HepG2 (cell line): Measurements from ENCODE around the gene MRPL58. TPM values are rescaled to one million over a fixed set of nuclear protein-coding genes. Genes with fewer than 3 reads are reported as not detected.

Experiments used
- ATAC-seq: fragments of 200-7000 bp; cut with Tn5 transposase; 3 replicates; pipeline ENCODE4 v1.9.1; 2020; ENCODE audit warnings: mild to moderate bottlenecking, moderate library complexity
- BruUV-seq: library from RNA; stranded (reverse); fragments of 400-500 nt; replicated peaks from 2 replicates; lab custom pipeline; 2021; lab: Mats Ljungman, UMichigan
- CTCF ChIA-PET: fragments of 300-600 bp; formaldehyde crosslinking; extraction: SDS; loops from one replicate; lab custom pipeline; 2021; ENCODE audit warnings: low total read pairs, inconsistent platforms, low intra/inter-chr PET ratio; lab: Yijun Ruan, JAX
- POLR2A ChIA-PET: fragments of 350-600 bp; sonication (Branson Sonifier 250); formaldehyde crosslinking; loops from one replicate; lab custom pipeline; 2020; ENCODE audit warnings: antibody characterized with exemption, inconsistent platforms; lab: Yijun Ruan, JAX
- DNase-seq: peaks from one replicate; pipeline ENCODE4 v3.0.0-alpha.2; 2015; ENCODE audit warnings: low spot score
- FAIRE-seq: peaks from 3 replicates; lab custom pipeline; 2011; peaks lifted over from hg19 to GRCh38; lab: Jason Lieb, UNC
- H2AFZ ChIP-seq: one replicate; pipeline ENCODE4 v1.6.1; 2011; ENCODE audit warnings: low read length, inconsistent platforms
- H3K27ac ChIP-seq: fragments of 300-600 bp; 3 replicates; pipeline ENCODE4 v1.8.0; 2011; ENCODE audit warnings: mixed run types, mild to moderate bottlenecking, mixed read lengths, low read length, inconsistent platforms; ENCODE audit not compliant: insufficient read depth; ENCODE audit errors: extremely low read length
- H3K27me3 ChIP-seq, 2 experiments: fragments of 200-600 bp in 1 of 2; 2 replicates in 1 of 2; 3 replicates in 1 of 2; pipeline versions ENCODE4 v1.6.0 to v1.8.0; 2011; ENCODE audit warnings: low read length in 2 of 2, mild to moderate bottlenecking in 2 of 2, moderate library complexity in 2 of 2, inconsistent platforms in 1 of 2; ENCODE audit not compliant: insufficient read depth in 2 of 2, control insufficient read depth in 1 of 2
- H3K36me3 ChIP-seq, 2 experiments: fragments of 200-600 bp in 1 of 2; replicated peaks in 1 of 2; 2 replicates in 1 of 2; 3 replicates in 1 of 2; pipeline versions ENCODE4 v1.5.1 to v1.8.0; 2011; ENCODE audit warnings: low read length in 2 of 2, inconsistent platforms in 1 of 2; ENCODE audit not compliant: insufficient read depth in 2 of 2, control insufficient read depth in 1 of 2
- H3K4me1 ChIP-seq: 2 replicates; pipeline ENCODE4 v1.5.1; 2012; ENCODE audit warnings: low read length, inconsistent platforms; ENCODE audit not compliant: insufficient read depth
- H3K4me2 ChIP-seq: 2 replicates; pipeline ENCODE4 v1.6.0; 2011; ENCODE audit warnings: low read depth, low read length, inconsistent platforms
- H3K4me3 ChIP-seq, 3 experiments: fragments of 200-600 bp in 1 of 3; sonication (generic), shearing (Covaris generic) in 1 of 3; replicated peaks in 1 of 3; 2 replicates each; pipeline ENCODE4 v1.5.1; 2011 to 2016; ENCODE audit warnings: low read length in 3 of 3, inconsistent platforms in 2 of 3, low read depth in 2 of 3, mild to moderate bottlenecking in 2 of 3, control low read depth in 1 of 3, mixed read lengths in 1 of 3; ENCODE audit not compliant: insufficient read depth in 1 of 3
- H3K79me2 ChIP-seq: one replicate; pipeline ENCODE4 v1.6.1; 2011; ENCODE audit warnings: low read length, inconsistent platforms; ENCODE audit not compliant: insufficient read depth
- H3K9ac ChIP-seq: 2 replicates; pipeline ENCODE4 v1.6.0; 2011; ENCODE audit warnings: mild to moderate bottlenecking, low read depth, low read length, inconsistent platforms; ENCODE audit not compliant: insufficient read depth
- H3K9me3 ChIP-seq: 2 replicates; pipeline ENCODE4 v1.5.1; 2012; ENCODE audit warnings: mild to moderate bottlenecking, low read length
- H4K20me1 ChIP-seq: 2 replicates; pipeline ENCODE4 v1.6.0; 2011; ENCODE audit warnings: inconsistent platforms, mild to moderate bottlenecking, low read length, moderate library complexity; ENCODE audit not compliant: insufficient read depth
- GPBP1L1 ChIP-seq: sonication (generic); formaldehyde crosslinking; IDR thresholded peaks from 2 replicates; pipeline ENCODE4 v1.5.0; 2020; ENCODE audit warnings: mild to moderate bottlenecking, missing genetic modification reagents
- HNF4A ChIP-seq: sonication (generic); formaldehyde crosslinking; IDR thresholded peaks from 2 replicates; pipeline ENCODE4 v1.4.0; 2020; ENCODE audit warnings: missing genetic modification reagents
- HNRNPL ChIP-seq: fragments of 200-400 bp; formaldehyde crosslinking; IDR thresholded peaks from 2 replicates; pipeline ENCODE4 v1.6.1; 2017; ENCODE audit warnings: mild to moderate bottlenecking, low read depth, low read length
- MEF2D ChIP-seq: sonication (generic); formaldehyde crosslinking; IDR thresholded peaks from 2 replicates; pipeline ENCODE4 v1.5.1; 2020; ENCODE audit warnings: mild to moderate bottlenecking, missing genetic modification reagents
- MTA1 ChIP-seq: sonication (generic); formaldehyde crosslinking; IDR thresholded peaks from 2 replicates; pipeline ENCODE4 v1.4.0; 2020; ENCODE audit warnings: missing genetic modification reagents, mild to moderate bottlenecking, borderline replicate concordance
- MZF1 ChIP-seq: sonication (generic); formaldehyde crosslinking; IDR thresholded peaks from 2 replicates; pipeline ENCODE4 v1.8.1; 2023; ENCODE audit warnings: mild to moderate bottlenecking, missing genetic modification reagents, borderline replicate concordance
- NFE2L1 ChIP-seq: sonication (generic); formaldehyde crosslinking; IDR thresholded peaks from 2 replicates; pipeline ENCODE4 v1.4.0; 2020; ENCODE audit warnings: missing genetic modification reagents, mild to moderate bottlenecking, borderline replicate concordance
- ONECUT2 ChIP-seq: sonication (generic); formaldehyde crosslinking; IDR thresholded peaks from 2 replicates; pipeline ENCODE4 v1.4.0; 2020; ENCODE audit warnings: missing genetic modification reagents
- RAD21 ChIP-seq: fragments of 450-650 bp; formaldehyde crosslinking; IDR thresholded peaks from 2 replicates; pipeline ENCODE4 v1.5.0; 2020; ENCODE audit warnings: mild to moderate bottlenecking
- SIX1 ChIP-seq: sonication (generic); formaldehyde crosslinking; IDR thresholded peaks from 2 replicates; pipeline ENCODE4 v1.4.0; 2020; ENCODE audit warnings: missing genetic modification reagents, borderline replicate concordance
- SMC3 ChIP-seq: IDR thresholded peaks from 2 replicates; pipeline ENCODE4 v1.6.1; 2011; ENCODE audit warnings: low read length, improper control_type of control experiment
- SNAPC5 ChIP-seq: sonication (generic); formaldehyde crosslinking; IDR thresholded peaks from 2 replicates; pipeline ENCODE4 v1.8.1; 2023; ENCODE audit warnings: mild to moderate bottlenecking, missing genetic modification reagents, borderline replicate concordance
- SP4 ChIP-seq: sonication (generic); formaldehyde crosslinking; IDR thresholded peaks from 2 replicates; pipeline ENCODE4 v1.8.1; 2023; ENCODE audit warnings: mild to moderate bottlenecking, missing genetic modification reagents
- TAF15 ChIP-seq: fragments of 200-400 bp; formaldehyde crosslinking; IDR thresholded peaks from one replicate; pipeline ENCODE4 v1.6.1; 2018; ENCODE audit warnings: mild to moderate bottlenecking, low read depth, low read length; ENCODE audit not compliant: poor library complexity, severe bottlenecking
- THAP11 ChIP-seq: IDR thresholded peaks from 2 replicates; pipeline ENCODE4 v1.6.1; 2016; ENCODE audit warnings: missing biosample characterization, missing genetic modification reagents
- YEATS4 ChIP-seq: sonication (generic); formaldehyde crosslinking; IDR thresholded peaks from 2 replicates; pipeline ENCODE4 v1.4.0; 2020; ENCODE audit warnings: missing genetic modification reagents, borderline replicate concordance
- ZNF205 ChIP-seq: IDR thresholded peaks from 2 replicates; pipeline ENCODE4 v1.6.1; 2018; ENCODE audit warnings: missing biosample characterization, missing genetic modification reagents
- ZNF225 ChIP-seq: sonication (generic); formaldehyde crosslinking; IDR thresholded peaks from 2 replicates; pipeline ENCODE4 v1.4.0; 2020; ENCODE audit warnings: mild to moderate bottlenecking, missing genetic modification reagents
- WGBS: methylation state at CpG from one replicate; pipeline ENCODE4 v1.1.6; 2017; ENCODE audit warnings: low lambda C conversion rate; 5-methylcytosine and 5-hydroxymethylcytosine counted together
- in situ Hi-C: cut with HindIII; loops from 2 replicates; pipeline ENCODE4 v1.10.0; 2017; ENCODE audit warnings: low pct_unique_long_range_greater_than_20kb; ENCODE audit not compliant: extremely low pct_ligation_motif_present
- intact Hi-C: fragments of 100-400 bp; cut with micrococcal nuclease; formaldehyde crosslinking; loops from one replicate; pipeline ENCODE4 v1.10.0; 2022; ENCODE audit not compliant: unreplicated experiment
- polyA plus RNA-seq, 8 experiments: library from polyadenylated mRNA; depleted of rRNA in 3 of 8; stranded (reverse) in 7 of 8; unstranded in 1 of 8; fragments of >200 nt; fragmentation: Illumina TruSeq in 4 of 8; extraction: Trizol in 4 of 8; gene quantifications; 2 replicates each; pipeline versions ENCODE4 v1.2.1 to v1.2.3, GENCODE V29; 2011 to 2016; ENCODE audit warnings: low read depth in 4 of 8, missing spikeins in 1 of 8, mixed read lengths in 1 of 8; ENCODE audit not compliant: insufficient read depth in 1 of 8
- total RNA-seq, 5 experiments: library from RNA; depleted of rRNA; stranded (reverse); fragments of >200 nt; fragmentation: Illumina TruSeq; extraction: Trizol; gene quantifications; 2 replicates each; pipeline ENCODE4 v1.2.3, GENCODE V29; 2016; ENCODE audit warnings: low read depth in 1 of 5
- TF ChIP-seq, protein P1 (sequence below): IDR thresholded peaks from 2 replicates; pipeline ENCODE4 v1.6.1; 2016; ENCODE audit warnings: low read depth
- TF ChIP-seq, protein P2 (sequence below): sonication (generic); formaldehyde crosslinking; IDR thresholded peaks from 2 replicates; pipeline ENCODE4 v1.5.1; 2020; ENCODE audit warnings: mild to moderate bottlenecking, missing genetic modification reagents, moderate library complexity

The MRPL58 gene
- total and polyA plus RNA-seq, 2 of the 13 experiments (the other 11 are each of a cell fraction or from before 2014, with no cell fraction given): 44.9 to 68.9 TPM

DNA sequence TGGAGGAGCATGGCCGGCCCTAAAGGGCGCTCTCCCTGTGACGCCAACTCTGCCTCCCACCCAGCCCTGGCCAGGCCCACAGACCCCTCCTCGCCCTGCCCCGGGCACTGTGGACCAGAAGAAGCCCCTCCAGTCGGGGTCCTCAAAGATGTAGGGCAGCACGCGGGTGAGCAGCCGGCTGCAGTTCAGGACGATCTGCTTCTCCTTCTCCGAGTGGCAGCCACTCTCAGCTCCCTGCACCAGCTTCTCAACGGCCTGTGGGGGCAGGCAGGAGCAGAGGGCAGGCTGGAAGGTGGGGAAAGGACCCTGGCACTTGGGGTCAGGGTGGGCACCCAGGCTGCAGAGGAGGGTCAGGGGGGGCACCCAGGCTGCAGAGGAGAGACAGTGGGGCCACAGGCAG, 48.8 kb upstream of the MRPL58 start:
- in situ Hi-C loops: loop anchor here (5.0 to 10.0 kb wide), 2 partner anchors 44 to 451 kb away; no protein-coding TSS in a partner anchor
- POLR2A ChIA-PET: interaction anchor here (1.0 to 5.2 kb wide), 3 partner anchors 48 to 61 kb away, joined by 3 to 94 read pairs (median 3); partner anchors contain the start of gene MRPL58
- TF ChIP-seq ZNF205 (CRISPR knock-in tag) (no peak), THAP11 (CRISPR knock-in tag) (no peak), NFE2L1 (CRISPR knock-in tag) (no peak), ZNF225 (CRISPR knock-in tag) (no peak), SMC3 (no peak), MTA1 (CRISPR knock-in tag) (no peak), ONECUT2 (CRISPR knock-in tag) (no peak), RAD21 (CRISPR knock-in tag) (peak; percentile 20; the same call in 1 of the 2 replicates), GPBP1L1 (no peak), SIX1 (CRISPR knock-in tag) (no peak), SNAPC5 (CRISPR knock-in tag) (no peak), HNRNPL (peak; percentile 64; the same call in 1 of the 2 replicates), MZF1 (CRISPR knock-in tag) (no peak), MEF2D (CRISPR knock-in tag) (no peak), HNF4A (CRISPR knock-in tag) (no peak), SP4 (CRISPR knock-in tag) (no peak), YEATS4 (CRISPR knock-in tag) (no peak), TAF15 (no peak)
- TF ChIP-seq, protein P1, sequence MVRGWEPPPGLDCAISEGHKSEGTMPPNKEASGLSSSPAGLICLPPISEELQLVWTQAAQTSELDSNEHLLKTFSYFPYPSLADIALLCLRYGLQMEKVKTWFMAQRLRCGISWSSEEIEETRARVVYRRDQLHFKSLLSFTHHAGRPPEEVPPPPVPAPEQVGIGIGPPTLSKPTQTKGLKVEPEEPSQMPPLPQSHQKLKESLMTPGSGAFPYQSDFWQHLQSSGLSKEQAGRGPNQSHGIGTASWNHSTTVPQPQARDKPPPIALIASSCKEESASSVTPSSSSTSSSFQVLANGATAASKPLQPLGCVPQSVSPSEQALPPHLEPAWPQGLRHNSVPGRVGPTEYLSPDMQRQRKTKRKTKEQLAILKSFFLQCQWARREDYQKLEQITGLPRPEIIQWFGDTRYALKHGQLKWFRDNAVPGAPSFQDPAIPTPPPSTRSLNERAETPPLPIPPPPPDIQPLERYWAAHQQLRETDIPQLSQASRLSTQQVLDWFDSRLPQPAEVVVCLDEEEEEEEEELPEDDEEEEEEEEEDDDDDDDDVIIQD (CRISPR knock-in tag): no peak
- TF ChIP-seq, protein P2, sequence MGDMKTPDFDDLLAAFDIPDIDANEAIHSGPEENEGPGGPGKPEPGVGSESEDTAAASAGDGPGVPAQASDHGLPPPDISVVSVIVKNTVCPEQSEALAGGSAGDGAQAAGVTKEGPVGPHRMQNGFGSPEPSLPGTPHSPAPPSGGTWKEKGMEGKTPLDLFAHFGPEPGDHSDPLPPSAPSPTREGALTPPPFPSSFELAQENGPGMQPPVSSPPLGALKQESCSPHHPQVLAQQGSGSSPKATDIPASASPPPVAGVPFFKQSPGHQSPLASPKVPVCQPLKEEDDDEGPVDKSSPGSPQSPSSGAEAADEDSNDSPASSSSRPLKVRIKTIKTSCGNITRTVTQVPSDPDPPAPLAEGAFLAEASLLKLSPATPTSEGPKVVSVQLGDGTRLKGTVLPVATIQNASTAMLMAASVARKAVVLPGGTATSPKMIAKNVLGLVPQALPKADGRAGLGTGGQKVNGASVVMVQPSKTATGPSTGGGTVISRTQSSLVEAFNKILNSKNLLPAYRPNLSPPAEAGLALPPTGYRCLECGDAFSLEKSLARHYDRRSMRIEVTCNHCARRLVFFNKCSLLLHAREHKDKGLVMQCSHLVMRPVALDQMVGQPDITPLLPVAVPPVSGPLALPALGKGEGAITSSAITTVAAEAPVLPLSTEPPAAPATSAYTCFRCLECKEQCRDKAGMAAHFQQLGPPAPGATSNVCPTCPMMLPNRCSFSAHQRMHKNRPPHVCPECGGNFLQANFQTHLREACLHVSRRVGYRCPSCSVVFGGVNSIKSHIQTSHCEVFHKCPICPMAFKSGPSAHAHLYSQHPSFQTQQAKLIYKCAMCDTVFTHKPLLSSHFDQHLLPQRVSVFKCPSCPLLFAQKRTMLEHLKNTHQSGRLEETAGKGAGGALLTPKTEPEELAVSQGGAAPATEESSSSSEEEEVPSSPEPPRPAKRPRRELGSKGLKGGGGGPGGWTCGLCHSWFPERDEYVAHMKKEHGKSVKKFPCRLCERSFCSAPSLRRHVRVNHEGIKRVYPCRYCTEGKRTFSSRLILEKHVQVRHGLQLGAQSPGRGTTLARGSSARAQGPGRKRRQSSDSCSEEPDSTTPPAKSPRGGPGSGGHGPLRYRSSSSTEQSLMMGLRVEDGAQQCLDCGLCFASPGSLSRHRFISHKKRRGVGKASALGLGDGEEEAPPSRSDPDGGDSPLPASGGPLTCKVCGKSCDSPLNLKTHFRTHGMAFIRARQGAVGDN (CRISPR knock-in tag): peak; percentile 43

More for the DNA sequence above, 48.8 kb upstream of the MRPL58 start:
- CTCF ChIA-PET: no interaction called here
- no peaks in the 10 kb centered on the region for H3K36me3 ChIP-seq
- H3K27me3 ChIP-seq: no peaks in the 10 kb centered on the region; a peak in 2 of 5 replicates
- H3K27ac ChIP-seq: no peak overlapping the region
- H3K4me2 ChIP-seq: no peak overlapping the region
- H4K20me1 ChIP-seq: no peaks in the 10 kb centered on the region
- peaks cover 11% of the 10 kb centered on the region for H3K4me1 ChIP-seq
- H3K9ac ChIP-seq: no peak overlapping the region
- FAIRE-seq (no peak), ATAC-seq (peak; percentile 57), DNase-seq (no peak)
- H3K79me2 ChIP-seq: no peaks in the 10 kb centered on the region
- H3K4me3 ChIP-seq: no peak overlapping the region; a peak in 1 of 6 replicates
- BruUV-seq: no TSS peak
- WGBS: 30% methylated on average over 6 of the region's 12 CpGs
- H3K9me3 ChIP-seq: no peaks in the 10 kb centered on the region
- intact Hi-C loops: loop anchor here (5.0 kb wide), 1 partner anchor 171 kb away; no protein-coding TSS in a partner anchor
- H2AFZ ChIP-seq: no peak overlapping the region
